ENCODE measurements around the gene SEMA7A.

DNA sequence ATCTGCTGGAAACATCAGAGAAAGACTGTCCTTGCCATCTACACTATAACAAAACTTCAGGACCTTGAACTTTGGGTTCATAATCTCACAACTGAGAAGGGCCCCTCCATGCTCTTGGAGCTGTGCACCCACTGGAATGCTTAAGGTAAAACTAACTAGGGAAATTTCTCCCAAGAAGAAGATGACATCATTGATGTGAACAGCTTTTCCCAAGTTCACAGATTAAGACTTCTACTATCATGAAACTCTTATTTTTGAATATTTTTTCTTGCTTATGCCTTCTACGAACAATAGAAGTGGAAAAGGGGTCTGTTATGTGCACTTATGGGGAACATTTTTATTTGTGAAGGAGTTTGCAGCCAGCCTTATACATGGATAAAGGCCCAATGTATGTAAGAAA is 71.3 kb downstream of the SEMA7A start:
- TF ChIP-seq, protein P1, sequence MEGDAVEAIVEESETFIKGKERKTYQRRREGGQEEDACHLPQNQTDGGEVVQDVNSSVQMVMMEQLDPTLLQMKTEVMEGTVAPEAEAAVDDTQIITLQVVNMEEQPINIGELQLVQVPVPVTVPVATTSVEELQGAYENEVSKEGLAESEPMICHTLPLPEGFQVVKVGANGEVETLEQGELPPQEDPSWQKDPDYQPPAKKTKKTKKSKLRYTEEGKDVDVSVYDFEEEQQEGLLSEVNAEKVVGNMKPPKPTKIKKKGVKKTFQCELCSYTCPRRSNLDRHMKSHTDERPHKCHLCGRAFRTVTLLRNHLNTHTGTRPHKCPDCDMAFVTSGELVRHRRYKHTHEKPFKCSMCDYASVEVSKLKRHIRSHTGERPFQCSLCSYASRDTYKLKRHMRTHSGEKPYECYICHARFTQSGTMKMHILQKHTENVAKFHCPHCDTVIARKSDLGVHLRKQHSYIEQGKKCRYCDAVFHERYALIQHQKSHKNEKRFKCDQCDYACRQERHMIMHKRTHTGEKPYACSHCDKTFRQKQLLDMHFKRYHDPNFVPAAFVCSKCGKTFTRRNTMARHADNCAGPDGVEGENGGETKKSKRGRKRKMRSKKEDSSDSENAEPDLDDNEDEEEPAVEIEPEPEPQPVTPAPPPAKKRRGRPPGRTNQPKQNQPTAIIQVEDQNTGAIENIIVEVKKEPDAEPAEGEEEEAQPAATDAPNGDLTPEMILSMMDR (IDR thresholded peaks at IDR 0.05; ENCODE audit: low read depth, low read length): no peak
- no peak for TF ChIP-seq EZH2phosphoT487 (IDR thresholded peaks at IDR 0.05; ENCODE audit: low read depth)

Data from OCI-LY3 (cell line).